ENCODE results near the gene GBE1. TPM values are rescaled to one million over a fixed set of nuclear protein-coding genes. Genes with fewer than 3 reads are reported as not detected.
A peak's percentile ranks its signal among the peaks of the same experiment; 100 is the strongest.

Gene GBE1
- total RNA-seq, 4 donors from 2014 or later = 22.2 to 27.8 (median 25.3) TPM

DNA sequence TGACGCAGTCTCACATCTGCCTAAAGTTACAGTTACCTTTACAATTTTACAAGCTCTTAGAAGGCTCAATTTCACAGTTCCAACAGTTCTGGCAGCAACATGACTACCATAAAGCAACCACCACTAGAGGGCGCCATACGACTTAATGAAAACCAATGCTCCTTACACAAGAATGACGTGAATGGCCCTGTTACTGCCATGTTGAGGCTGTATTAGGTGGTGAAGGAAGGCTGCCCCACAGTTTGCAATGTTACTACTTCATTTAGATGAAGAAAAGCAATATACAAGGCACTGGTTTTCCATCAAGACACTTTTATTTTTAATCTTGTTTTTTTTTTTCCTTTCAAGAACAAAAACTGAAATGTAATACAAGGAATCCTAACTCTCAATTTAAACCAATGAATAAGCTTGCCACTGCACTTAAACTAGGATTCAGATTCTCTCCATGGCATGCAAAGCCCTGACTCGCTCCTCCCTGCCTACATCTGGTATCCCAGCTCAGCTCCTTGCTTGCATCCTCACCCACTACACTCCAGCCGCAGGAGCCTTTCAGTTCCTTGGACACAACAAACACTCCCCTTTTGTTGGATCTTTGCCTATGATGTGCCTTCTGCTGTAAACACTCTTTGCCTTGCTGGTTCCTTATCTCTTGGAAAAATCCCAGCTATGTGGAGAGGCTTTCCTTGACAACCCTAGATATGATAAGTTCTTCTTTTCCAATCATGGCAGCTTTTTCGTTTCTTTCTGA, 270.7 kb downstream of the GBE1 start:
- Histone ChIP-seq H3K27ac (replicated peaks in 1 of 4) (no peak overlapping the region), H3K9me3 (no peaks in the 10 kb centered on the region), H3K4me3 (no peak overlapping the region), H3K4me1 (peaks cover 4 to 19% (median 10%) of the 10 kb centered on the region in 4 donors), H3K36me3 (no peaks in the 10 kb centered on the region), H3K27me3 (no peaks in the 10 kb centered on the region)
- TF ChIP-seq, protein P1, sequence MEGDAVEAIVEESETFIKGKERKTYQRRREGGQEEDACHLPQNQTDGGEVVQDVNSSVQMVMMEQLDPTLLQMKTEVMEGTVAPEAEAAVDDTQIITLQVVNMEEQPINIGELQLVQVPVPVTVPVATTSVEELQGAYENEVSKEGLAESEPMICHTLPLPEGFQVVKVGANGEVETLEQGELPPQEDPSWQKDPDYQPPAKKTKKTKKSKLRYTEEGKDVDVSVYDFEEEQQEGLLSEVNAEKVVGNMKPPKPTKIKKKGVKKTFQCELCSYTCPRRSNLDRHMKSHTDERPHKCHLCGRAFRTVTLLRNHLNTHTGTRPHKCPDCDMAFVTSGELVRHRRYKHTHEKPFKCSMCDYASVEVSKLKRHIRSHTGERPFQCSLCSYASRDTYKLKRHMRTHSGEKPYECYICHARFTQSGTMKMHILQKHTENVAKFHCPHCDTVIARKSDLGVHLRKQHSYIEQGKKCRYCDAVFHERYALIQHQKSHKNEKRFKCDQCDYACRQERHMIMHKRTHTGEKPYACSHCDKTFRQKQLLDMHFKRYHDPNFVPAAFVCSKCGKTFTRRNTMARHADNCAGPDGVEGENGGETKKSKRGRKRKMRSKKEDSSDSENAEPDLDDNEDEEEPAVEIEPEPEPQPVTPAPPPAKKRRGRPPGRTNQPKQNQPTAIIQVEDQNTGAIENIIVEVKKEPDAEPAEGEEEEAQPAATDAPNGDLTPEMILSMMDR (IDR thresholded peaks at IDR 0.05) = peak; percentile 57 to 71 (median 68)
- no peak for TF ChIP-seq EP300 (IDR thresholded peaks at IDR 0.05)
- DNase-seq (ENCODE audit: extremely low spot score) = peak; percentile 95
- WGBS = 43% methylated on average over 7 of the region's 7 CpGs
- intact Hi-C loops (cut with DNase I) = loop anchor here (10.0 kb wide), 1 partner anchor 644 kb away; no protein-coding TSS in a partner anchor

DNA sequence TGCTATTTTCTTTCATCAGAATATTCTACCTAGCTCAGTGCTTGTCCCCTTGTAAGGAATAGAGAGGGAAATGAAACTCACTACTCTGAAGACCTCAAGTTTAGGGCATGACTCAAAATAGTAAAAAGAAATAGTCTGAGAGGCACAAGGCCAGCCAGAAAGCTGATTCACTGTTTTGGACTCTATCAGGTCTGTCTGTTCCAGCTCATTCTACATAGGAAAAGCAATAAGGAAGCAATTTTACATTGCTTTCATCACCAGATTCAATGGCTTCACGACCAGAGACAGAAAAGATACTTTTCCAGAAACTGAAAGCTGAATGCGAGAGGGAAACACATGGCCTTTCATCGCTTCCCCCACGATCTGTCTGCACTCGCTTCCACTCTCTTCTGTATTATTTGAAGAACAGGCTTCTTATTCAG, 276.0 kb downstream of the GBE1 start:
- H3K4me3 ChIP-seq = peak overlapping the region in 1 of 4 donors; percentile 16
- WGBS = 40% methylated on average over 5 of the region's 5 CpGs
- no peaks in the 10 kb centered on the region for H3K27me3 ChIP-seq
- DNase-seq (ENCODE audit: extremely low spot score) = no peak
- H3K9me3 ChIP-seq = no peaks in the 10 kb centered on the region
- intact Hi-C loops (cut with DNase I) = no loop called here
- H3K4me1 ChIP-seq = peaks cover 10 to 25% (median 20%) of the 10 kb centered on the region in 4 donors
- TF ChIP-seq, protein P1 (IDR thresholded peaks at IDR 0.05) = no peak
- TF ChIP-seq POLR2A (IDR thresholded peaks at IDR 0.05; ENCODE audit: low read depth) (no peak), POLR2AphosphoS5 (IDR thresholded peaks at IDR 0.05) (no peak), EP300 (IDR thresholded peaks at IDR 0.05) (no peak)
- H3K36me3 ChIP-seq = no peaks in the 10 kb centered on the region
- H3K27ac ChIP-seq (replicated peaks in 1 of 4) = peak overlapping the region; percentile 48 to 63 (median 54)

DNA sequence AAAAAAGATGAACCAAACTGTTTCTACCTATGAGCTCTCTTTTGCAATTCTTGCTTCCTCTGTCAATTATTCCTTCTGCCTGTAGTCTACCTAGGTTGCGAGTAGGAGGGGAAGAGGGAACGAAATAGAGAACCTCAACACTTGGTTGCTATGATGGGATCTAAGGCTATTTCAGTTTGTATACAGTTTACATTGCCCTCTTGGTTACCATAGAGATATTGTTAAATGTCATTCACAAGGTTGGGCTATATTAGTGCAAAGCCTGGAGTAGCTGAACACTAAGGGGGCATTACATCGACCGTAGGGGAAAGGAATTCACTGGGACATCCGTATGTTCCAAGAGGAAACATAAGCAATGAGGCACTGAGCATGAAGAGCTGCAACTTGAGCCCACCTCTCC, 276.9 kb downstream of the GBE1 start:
- WGBS = 38% methylated on average over 5 of the region's 5 CpGs
- H3K4me3 ChIP-seq = no peak overlapping the region
- H3K36me3 ChIP-seq = no peaks in the 10 kb centered on the region
- intact Hi-C loops (cut with DNase I) = no loop called here
- H3K9me3 ChIP-seq = no peaks in the 10 kb centered on the region
- DNase-seq (ENCODE audit: extremely low spot score) = no peak
- H3K27me3 ChIP-seq = no peaks in the 10 kb centered on the region
- H3K4me1 ChIP-seq = peaks cover 10 to 25% (median 19%) of the 10 kb centered on the region in 4 donors
- peak overlapping the region; percentile 48 to 63 (median 54) for H3K27ac ChIP-seq (replicated peaks in 1 of 4)
- TF ChIP-seq, protein P1 (IDR thresholded peaks at IDR 0.05) = no peak
- TF ChIP-seq EP300 (IDR thresholded peaks at IDR 0.05) (no peak), POLR2AphosphoS5 (IDR thresholded peaks at IDR 0.05) (no peak), POLR2A (IDR thresholded peaks at IDR 0.05; ENCODE audit: low read depth) (no peak)

DNA sequence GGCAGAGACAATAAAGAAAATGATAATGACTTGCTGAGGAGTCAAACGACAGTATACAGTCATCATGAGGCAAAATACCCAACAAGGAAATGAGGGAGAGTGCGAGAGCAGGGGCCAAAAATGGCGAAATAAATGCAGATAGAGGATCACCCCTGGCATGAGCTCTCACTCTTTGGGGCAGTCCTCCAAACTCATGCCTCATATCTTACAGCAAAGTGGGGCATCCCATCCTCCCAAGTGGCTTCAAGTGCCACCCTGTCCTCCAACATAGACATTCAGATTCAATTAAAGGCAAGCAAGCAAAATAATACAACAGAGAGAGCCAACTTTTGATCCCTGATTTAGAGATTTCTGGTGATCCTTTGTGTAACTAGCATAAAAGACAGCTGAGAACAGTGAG, 278.4 kb downstream of the GBE1 start:
- Histone ChIP-seq H3K36me3 (no peaks in the 10 kb centered on the region), H3K27me3 (no peaks in the 10 kb centered on the region), H3K4me1 (peaks cover 10 to 25% (median 19%) of the 10 kb centered on the region in 4 donors), H3K9me3 (no peaks in the 10 kb centered on the region), H3K4me3 (no peak overlapping the region), H3K27ac (replicated peaks in 1 of 4) (no peak overlapping the region)
- WGBS = 91% methylated on average over 3 of the region's 3 CpGs
- DNase-seq (ENCODE audit: extremely low spot score) = no peak
- intact Hi-C loops (cut with DNase I) = no loop called here
- TF ChIP-seq, protein P1 (IDR thresholded peaks at IDR 0.05) = no peak
- TF ChIP-seq EP300 (IDR thresholded peaks at IDR 0.05) (no peak), POLR2A (IDR thresholded peaks at IDR 0.05; ENCODE audit: low read depth) (no peak)
